Memory B cell (primary cell): ENCODE measurements around the gene PELI2.

Experiments used
- ATAC-seq: fragments of 150-1000 bp; cut with Tn5 transposase; 2 replicates; pipeline ENCODE4 v1.10.0; 2021; ENCODE audit warnings: low read depth, mild to moderate bottlenecking, moderate library complexity
- DNase-seq, 2 donors: peaks; one replicate each; pipeline ENCODE4 v3.0.0; 2022; ENCODE audit warnings: low spot score in 2 of 2
- H3K27ac Mint-ChIP-seq: one replicate; pipeline ENCODE4 v1.8.0; 2022; ENCODE audit warnings: mild to moderate bottlenecking, moderate library complexity, mixed read lengths
- H3K27me3 Mint-ChIP-seq: one replicate; pipeline ENCODE4 v1.8.0; 2022; ENCODE audit warnings: mixed read lengths
- H3K36me3 Mint-ChIP-seq: one replicate; pipeline ENCODE4 v1.8.0; 2022; ENCODE audit warnings: mild to moderate bottlenecking, mixed read lengths
- H3K4me1 Mint-ChIP-seq: one replicate; pipeline ENCODE4 v1.8.0; 2022; ENCODE audit warnings: mixed read lengths
- H3K4me3 Mint-ChIP-seq: one replicate; pipeline ENCODE4 v1.8.0; 2022; ENCODE audit warnings: mild to moderate bottlenecking, moderate library complexity, mixed read lengths
- H3K9me3 Mint-ChIP-seq: one replicate; pipeline ENCODE4 v1.8.0; 2022; ENCODE audit warnings: mixed read lengths

Gene PELI2

GRCh38 chr14:56202256-56202655 lies 84.0 kb downstream of the PELI2 start:
- ATAC-seq (no peak), DNase-seq (no peak)
- no peak overlapping the region for H3K4me3 Mint-ChIP-seq
- no peaks in the 10 kb centered on the region for H3K4me1 Mint-ChIP-seq
- no peak overlapping the region for H3K27ac Mint-ChIP-seq
- H3K27me3 Mint-ChIP-seq, result no peaks in the 10 kb centered on the region
- H3K36me3 Mint-ChIP-seq, result no peaks in the 10 kb centered on the region
- H3K9me3 Mint-ChIP-seq, result no peaks in the 10 kb centered on the region

DNA sequence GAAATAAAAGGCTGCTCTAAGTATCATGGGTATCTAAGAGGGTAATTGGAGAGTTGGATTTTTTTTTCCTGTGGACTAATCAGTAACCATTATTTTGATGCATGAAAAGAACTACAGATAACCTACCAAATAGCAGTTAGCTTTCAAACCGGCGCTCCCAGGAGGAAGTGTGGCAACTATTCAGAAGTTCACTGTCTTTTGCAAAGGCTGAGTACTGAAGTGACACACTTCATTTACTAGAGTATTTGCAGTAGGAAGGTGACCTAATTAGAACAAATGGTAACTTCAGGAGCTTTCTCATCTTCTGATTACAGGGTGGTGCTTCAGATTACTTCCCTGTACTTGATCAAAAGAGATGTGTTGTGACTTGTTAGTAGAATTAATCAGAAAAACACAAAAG lies 87.7 kb downstream of the PELI2 start:
- Mint-ChIP-seq H3K27ac (no peak overlapping the region), H3K9me3 (no peaks in the 10 kb centered on the region), H3K27me3 (no peaks in the 10 kb centered on the region), H3K36me3 (no peaks in the 10 kb centered on the region), H3K4me1 (peaks cover 4% of the 10 kb centered on the region), H3K4me3 (no peak overlapping the region)
- no peak for ATAC-seq
- no peak for DNase-seq

- H3K4me1 Mint-ChIP-seq, result peaks cover 4% of the 10 kb centered on the region
- no peak overlapping the region for H3K27ac Mint-ChIP-seq
- no peaks in the 10 kb centered on the region for H3K36me3 Mint-ChIP-seq
- H3K9me3 Mint-ChIP-seq, result no peaks in the 10 kb centered on the region
- H3K27me3 Mint-ChIP-seq, result no peaks in the 10 kb centered on the region
- ATAC-seq, result no peak
- H3K4me3 Mint-ChIP-seq, result no peak overlapping the region
- no peak for DNase-seq
These were observed 88.4 kb downstream of the PELI2 start for GRCh38 chr14:56206596-56206995.

DNA sequence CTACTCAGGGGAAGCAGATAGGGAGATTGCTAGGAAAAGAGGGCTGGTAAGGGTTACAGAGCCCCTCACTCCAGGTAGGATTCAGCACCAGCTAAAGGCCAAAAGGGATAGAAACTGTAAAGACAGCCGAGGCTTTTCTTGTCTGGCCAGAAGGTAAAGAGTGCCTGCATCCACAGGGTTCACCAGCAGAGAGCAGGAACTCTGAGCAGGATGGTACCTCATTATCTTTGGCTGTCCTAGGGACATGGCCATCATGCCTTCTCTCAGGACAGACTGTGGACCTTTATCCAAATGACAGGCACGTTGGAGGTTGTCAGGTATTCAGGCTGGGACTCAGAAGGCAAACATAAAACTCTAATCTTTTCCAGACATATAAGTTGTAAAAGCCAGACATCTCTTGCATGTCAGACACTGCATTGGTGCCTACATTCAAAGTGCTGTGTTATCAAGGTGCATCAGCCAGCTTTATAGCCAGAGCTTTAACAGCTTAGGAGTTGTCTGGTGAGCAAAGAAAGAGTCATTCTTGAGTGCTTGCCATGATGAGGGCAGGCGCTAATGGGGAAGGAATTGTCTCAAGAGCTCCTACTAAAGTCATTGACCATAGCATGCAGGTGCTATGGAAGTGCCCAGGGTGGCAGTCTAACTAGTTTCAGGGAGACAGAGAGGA lies 89.5 kb downstream of the PELI2 start:
- DNase-seq, result no peak
- Mint-ChIP-seq H3K4me3 (no peak overlapping the region), H3K27me3 (no peaks in the 10 kb centered on the region), H3K9me3 (no peaks in the 10 kb centered on the region), H3K36me3 (no peaks in the 10 kb centered on the region), H3K4me1 (peaks cover 4% of the 10 kb centered on the region), H3K27ac (no peak overlapping the region)
- no peak for ATAC-seq

- Mint-ChIP-seq H3K27ac (no peak overlapping the region), H3K27me3 (peaks cover 3% of the 10 kb centered on the region), H3K36me3 (peaks cover 3% of the 10 kb centered on the region), H3K4me3 (no peak overlapping the region), H3K4me1 (peaks cover 7% of the 10 kb centered on the region), H3K9me3 (no peaks in the 10 kb centered on the region)
- no peak for DNase-seq
- no peak for ATAC-seq
These were observed 90.3 kb downstream of the PELI2 start for GRCh38 chr14:56208520-56208919.

- ATAC-seq (no peak), DNase-seq (no peak)
- Mint-ChIP-seq H3K27me3 (peaks cover 3% of the 10 kb centered on the region), H3K27ac (no peak overlapping the region), H3K9me3 (no peaks in the 10 kb centered on the region), H3K4me1 (peaks cover 10% of the 10 kb centered on the region), H3K4me3 (no peak overlapping the region), H3K36me3 (peaks cover 3% of the 10 kb centered on the region)
These were observed 92.4 kb downstream of the PELI2 start for GRCh38 chr14:56210571-56210970.

DNA sequence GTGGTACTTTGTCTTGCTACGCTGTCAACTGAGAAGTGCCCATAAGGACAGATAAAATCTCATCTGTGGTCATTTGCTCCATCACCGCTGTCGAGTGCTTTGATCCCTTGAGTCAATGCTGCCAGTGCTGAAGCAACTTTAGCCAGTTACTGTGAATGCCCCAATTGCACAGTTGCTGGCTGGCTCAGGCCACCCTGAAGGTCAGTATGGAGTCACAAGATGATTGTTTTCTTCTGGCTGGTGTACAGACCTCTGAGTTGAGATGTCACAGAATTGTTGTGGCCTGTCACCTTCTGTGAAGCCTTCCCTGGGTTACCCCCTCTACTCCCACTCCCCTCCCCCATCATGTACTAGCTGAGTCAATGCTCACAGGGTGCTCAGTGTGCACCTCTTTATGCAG lies 92.9 kb downstream of the PELI2 start:
- peaks cover 3% of the 10 kb centered on the region for H3K36me3 Mint-ChIP-seq
- H3K27me3 Mint-ChIP-seq, result peaks cover 3% of the 10 kb centered on the region
- H3K9me3 Mint-ChIP-seq, result no peaks in the 10 kb centered on the region
- no peak overlapping the region for H3K4me3 Mint-ChIP-seq
- ATAC-seq, result no peak
- no peak for DNase-seq
- no peak overlapping the region for H3K27ac Mint-ChIP-seq
- peaks cover 10% of the 10 kb centered on the region for H3K4me1 Mint-ChIP-seq

- no peak for ATAC-seq
- H3K27ac Mint-ChIP-seq, result no peak overlapping the region
These were observed 93.6 kb downstream of the PELI2 start for GRCh38 chr14:56211844-56212243.

GRCh38 chr14:56212521-56212920 lies 94.3 kb downstream of the PELI2 start:
- ATAC-seq (no peak), DNase-seq (no peak)
- Mint-ChIP-seq H3K4me3 (no peak overlapping the region), H3K4me1 (peaks cover 10% of the 10 kb centered on the region), H3K27ac (no peak overlapping the region), H3K27me3 (peaks cover 3% of the 10 kb centered on the region), H3K36me3 (peaks cover 3% of the 10 kb centered on the region), H3K9me3 (no peaks in the 10 kb centered on the region)

More at GRCh38 chr14:56211844-56212243, 93.6 kb downstream of the PELI2 start:
- Mint-ChIP-seq H3K4me1 (peaks cover 10% of the 10 kb centered on the region), H3K9me3 (no peaks in the 10 kb centered on the region), H3K36me3 (peaks cover 3% of the 10 kb centered on the region), H3K4me3 (no peak overlapping the region), H3K27me3 (peaks cover 3% of the 10 kb centered on the region)
- DNase-seq, result no peak

DNA sequence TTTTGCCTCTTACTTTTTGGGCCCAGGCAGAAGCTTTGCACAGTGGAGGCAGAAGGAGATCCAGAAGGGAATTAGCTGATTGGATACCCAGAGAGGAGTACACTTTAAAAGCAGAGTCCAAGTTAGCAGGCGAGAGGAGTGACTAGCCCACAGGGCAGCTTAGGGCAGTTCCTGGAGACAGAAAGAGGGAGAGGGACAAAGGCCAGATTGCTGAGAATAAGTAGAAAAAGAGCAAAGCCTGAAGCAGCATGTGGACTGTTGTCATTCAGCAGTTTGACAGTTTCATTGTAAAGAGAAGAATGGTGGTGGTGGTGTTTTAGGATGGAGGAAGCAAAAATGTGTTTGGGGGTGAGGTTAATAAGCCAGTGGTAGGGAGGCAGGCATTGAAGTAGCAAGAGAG lies 95.1 kb downstream of the PELI2 start:
- DNase-seq (no peak), ATAC-seq (no peak)
- H3K27ac Mint-ChIP-seq, result no peak overlapping the region
- peaks cover 6% of the 10 kb centered on the region for H3K4me1 Mint-ChIP-seq
- H3K36me3 Mint-ChIP-seq, result peaks cover 3% of the 10 kb centered on the region
- no peak overlapping the region for H3K4me3 Mint-ChIP-seq
- peaks cover 3% of the 10 kb centered on the region for H3K27me3 Mint-ChIP-seq
- no peaks in the 10 kb centered on the region for H3K9me3 Mint-ChIP-seq

DNA sequence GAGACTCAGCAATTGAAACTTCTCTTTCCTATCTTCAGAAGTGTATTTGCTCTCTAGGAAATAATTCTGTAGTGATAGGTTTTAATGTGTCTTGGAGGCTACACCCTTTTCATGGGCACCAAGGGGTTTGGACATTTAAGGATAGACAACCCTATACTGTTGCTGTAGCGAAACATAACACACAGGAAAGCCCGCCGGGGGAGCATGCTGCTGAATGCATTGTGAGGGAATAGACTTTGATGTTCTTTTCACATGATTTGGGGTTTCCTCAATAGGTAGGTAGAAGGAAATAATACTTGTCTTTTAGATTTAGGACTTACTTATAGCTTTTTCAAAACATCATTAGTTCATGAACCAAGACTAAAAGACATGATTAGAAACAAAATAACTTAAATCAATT lies 97.0 kb downstream of the PELI2 start:
- DNase-seq, result no peak
- Mint-ChIP-seq H3K36me3 (peaks cover 3% of the 10 kb centered on the region), H3K27me3 (peaks cover 3% of the 10 kb centered on the region), H3K4me3 (no peak overlapping the region), H3K27ac (no peak overlapping the region), H3K9me3 (no peaks in the 10 kb centered on the region), H3K4me1 (peaks cover 6% of the 10 kb centered on the region)
- ATAC-seq, result no peak

DNA sequence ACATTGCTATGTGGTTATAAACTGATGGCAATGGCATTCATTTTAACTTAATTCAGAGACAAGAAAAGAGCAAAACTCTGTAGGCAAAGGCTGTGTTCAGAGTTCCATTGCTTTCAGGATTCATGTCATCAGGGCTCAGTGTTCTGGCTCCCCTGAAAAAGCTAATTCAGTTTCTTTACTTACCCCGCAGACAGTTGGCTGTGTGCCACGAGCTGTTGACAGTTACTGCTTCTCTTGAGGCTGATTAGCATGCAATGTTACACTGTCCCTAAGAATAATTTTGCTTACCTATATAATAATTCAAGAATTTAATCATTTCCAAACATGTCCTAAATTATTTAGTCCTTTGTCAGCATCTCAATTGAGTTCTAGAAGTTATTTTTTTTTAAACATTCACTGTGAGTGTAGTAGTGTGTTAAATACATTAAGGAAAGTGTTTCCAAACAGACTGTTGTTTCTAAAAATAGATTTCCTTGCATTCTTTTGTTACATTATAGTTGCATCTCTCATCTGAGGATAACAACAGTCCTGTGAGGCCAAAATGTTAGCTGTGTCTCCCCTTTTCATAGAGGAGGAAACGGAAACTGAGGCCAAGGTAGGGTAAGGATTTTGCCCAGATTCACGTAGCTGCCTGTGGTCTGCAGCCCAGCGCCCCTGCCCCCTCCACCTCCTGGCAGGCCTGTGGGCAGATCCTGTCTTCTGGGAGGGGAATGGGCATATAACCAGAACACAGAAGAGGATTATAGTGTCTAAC lies 98.6 kb downstream of the PELI2 start:
- peaks cover 5% of the 10 kb centered on the region for H3K27me3 Mint-ChIP-seq
- no peak for DNase-seq
- peaks cover 3% of the 10 kb centered on the region for H3K36me3 Mint-ChIP-seq
- H3K4me3 Mint-ChIP-seq, result no peak overlapping the region
- no peak for ATAC-seq
- H3K27ac Mint-ChIP-seq, result no peak overlapping the region
- H3K9me3 Mint-ChIP-seq, result no peaks in the 10 kb centered on the region
- H3K4me1 Mint-ChIP-seq, result peaks cover 6% of the 10 kb centered on the region

DNA sequence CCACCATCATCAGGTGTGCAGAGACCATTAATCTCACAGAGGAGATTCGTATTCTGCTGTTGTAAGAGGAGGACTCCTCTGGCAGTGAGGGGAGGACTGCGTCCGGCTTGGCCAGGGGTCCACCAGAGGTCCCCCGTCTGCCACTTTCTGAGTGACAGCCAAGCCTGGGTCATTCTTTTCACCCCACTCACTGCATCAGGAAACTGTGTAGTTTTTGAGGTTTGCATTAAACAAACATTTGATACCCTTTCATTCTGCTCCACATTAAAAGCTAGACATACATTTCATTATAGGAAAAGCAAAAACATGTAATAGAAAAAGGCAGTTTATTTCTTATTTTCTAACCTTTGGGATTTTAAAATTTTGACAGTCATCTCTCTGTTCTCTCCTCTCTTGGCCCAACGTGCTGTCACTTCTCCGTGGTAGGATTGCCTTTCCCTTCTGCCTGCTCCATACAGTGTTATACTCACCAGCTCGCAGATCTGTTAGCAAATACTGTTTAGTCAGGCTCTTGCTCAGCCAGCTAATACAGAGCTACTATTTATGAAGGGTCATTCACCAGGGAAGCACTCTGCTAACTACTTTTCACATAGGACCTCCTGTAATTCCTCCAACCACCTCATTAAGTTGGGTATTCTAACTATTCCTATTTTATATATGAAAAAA lies 99.3 kb downstream of the PELI2 start:
- no peak overlapping the region for H3K27ac Mint-ChIP-seq
- no peak overlapping the region for H3K4me3 Mint-ChIP-seq

GRCh38 chr14:56219666-56220413 lies 101.6 kb downstream of the PELI2 start:
- H3K36me3 Mint-ChIP-seq, result peaks cover 1% of the 10 kb centered on the region
- no peaks in the 10 kb centered on the region for H3K4me1 Mint-ChIP-seq
- H3K9me3 Mint-ChIP-seq, result no peaks in the 10 kb centered on the region
- no peak overlapping the region for H3K4me3 Mint-ChIP-seq
- H3K27ac Mint-ChIP-seq, result no peak overlapping the region
- ATAC-seq (no peak), DNase-seq (no peak)
- peaks cover 3% of the 10 kb centered on the region for H3K27me3 Mint-ChIP-seq

More for the DNA sequence above, 99.3 kb downstream of the PELI2 start:
- peaks cover 3% of the 10 kb centered on the region for H3K36me3 Mint-ChIP-seq
- ATAC-seq (no peak), DNase-seq (no peak)
- peaks cover 5% of the 10 kb centered on the region for H3K27me3 Mint-ChIP-seq
- peaks cover 6% of the 10 kb centered on the region for H3K4me1 Mint-ChIP-seq
- no peaks in the 10 kb centered on the region for H3K9me3 Mint-ChIP-seq
